CD4-positive, alpha-beta T cell treated with Interleukin-4 for 4 hours (primary cell): ENCODE measurements around the gene CELA3A.

Experiments
- DNase-seq: peaks from one replicate; pipeline ENCODE4 v3.0.0-alpha.2; 2020

CELA3A gene

DNA sequence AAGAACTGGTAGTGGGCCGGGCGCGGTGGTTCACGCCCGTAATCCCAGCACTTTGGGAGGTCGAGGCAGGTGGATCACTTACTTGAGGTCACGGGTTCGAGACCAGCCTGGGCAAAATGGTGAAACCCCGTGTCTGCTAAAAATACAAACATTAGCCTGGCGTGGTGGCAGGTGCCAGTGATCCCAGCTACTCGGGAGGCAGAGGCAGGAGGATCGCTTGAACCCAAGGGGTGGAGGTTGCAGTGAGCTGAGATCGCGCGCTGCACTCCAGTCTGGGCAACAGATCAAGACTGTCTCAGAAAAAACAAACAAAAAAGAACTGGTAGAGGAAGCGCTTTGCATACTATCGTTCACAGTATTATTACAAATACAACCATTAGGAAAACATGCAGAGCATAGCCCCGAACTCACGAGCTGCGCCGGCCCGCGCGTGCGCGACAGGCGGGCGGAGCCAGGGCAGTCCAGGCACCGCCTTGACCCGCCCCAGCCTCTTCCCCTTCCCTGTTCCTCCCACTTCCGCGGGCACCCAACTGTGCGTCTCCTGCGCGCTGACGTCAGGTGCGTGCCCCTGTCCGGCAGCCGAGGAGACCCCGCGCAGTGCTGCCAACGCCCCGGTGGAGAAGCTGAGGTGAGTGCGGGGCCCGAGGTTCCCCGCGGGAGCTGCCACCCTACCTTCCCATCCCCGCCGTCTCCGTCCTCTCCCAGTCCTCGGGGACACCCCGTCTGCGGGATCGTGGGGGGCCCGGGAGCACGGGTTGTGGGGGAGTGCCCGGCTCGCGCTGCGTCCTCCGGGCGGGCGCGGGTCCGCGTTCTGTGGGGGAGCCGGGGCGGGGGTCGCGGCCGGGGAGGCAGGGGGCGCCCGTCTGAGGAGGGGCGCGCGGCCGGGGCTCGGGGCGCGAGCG lies 50.9 kb downstream of the CELA3A start, which contains the start of gene CDC42:
Gene CDC42 (plus strand): TSS at position 595 of the 902 bp plus-strand sequence. CDS start 25,770 bp downstream, outside the sequence.
- peak; percentile 98 for DNase-seq

DNA sequence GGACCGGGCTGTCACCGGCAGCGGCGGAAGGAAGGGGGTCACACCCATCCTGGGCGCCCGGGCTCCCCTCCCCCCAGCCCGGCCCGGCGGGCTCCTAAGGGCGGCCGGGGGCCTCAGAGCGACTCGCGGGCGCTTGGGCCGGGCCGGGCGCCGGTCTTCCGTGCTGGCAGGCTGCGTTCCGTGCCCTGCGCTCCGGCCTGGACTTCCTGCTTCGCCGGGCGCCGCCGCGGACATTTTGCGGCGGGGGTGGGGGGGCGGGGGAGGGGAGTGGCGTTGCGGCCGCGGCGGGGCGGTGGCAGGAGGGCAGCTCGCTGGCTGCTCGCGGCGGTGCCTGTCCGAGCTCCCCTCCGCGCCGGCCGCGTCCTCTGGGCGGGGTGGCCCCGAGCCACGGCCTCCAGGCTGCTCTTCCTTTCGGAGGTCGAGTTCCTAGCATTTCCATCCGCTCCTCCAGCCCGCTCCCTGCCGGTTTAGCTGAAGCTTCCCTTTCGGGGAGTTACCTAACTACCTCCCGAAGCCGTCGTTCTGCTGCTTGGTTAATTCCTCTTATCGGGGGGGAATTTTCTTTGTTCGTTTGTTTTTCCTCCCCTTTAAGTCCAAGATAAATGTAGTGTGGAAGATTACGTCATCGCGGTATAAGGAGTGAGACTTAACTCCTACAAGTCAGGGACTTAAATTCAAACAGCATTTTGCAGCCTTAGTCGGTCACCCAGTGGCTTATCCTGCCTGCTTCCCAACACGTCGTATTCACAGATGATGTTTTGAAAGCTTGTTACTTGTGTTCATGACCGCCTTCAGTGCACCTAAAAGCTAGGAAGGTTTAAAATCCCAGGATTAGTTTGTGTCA lies 51.8 kb downstream of the CELA3A start:
- DNase-seq: peak; percentile 72

DNA sequence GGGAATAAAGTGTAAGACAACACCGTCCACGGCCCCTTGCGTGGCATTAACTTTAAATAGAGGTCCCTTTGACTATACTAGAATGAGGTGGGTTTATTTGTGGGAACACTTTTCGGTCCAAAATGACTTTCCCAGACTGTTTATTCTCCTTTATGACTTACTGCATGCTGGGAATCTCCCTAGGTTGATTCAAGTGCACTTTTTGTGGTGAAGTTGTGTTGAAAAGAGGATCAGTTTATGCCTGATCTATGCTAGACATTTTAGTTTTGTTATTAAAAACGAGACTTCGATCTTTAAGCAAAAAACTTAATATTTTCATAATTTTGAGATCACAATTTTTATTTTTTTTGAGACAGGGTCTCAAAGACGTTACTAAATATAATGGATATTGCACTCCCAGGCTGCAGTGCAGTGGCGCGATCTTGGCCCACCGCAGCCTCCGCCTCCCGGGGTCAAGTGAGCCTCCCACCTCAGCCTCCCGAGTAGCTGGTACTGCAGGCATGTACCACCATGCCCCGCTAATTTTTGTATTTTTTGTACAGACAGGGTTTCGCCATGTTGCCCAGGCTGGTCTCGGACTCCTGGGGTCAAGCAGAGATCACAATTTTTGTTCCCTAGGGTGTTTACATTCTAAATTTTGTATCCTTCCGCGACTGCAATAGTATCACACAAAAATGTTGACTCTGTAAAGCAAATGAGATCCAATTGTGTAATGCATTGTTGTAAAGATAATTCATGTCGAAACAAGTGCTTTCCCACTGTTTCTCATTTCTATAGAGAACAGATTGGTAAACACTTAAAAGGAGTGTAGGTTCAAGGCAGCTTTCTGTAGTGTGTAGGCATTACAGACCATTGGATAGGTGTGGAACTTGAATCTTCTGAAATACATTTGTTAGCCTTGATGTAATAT lies 52.7 kb downstream of the CELA3A start:
- peak; percentile 20 for DNase-seq

DNA sequence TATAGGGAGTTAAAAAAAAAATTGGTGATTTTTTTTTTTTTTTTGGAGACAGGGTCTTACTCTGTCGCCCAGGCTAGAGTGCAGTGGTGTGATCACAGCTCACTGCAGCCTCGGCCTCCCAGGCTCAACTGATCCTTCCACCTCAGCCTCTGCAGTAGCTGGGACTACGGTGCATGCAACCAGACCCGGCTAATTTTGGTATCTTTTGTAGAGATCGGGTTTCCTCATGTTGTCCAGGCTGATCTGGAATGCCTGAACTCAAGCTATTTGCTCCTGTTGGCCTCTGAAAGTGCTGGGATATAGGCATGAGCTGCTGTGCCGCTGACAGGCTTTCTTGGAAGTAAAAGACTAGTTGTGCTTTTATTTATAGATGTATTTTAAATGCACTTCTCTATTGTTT lies 54.0 kb downstream of the CELA3A start:
- DNase-seq: no peak

DNA sequence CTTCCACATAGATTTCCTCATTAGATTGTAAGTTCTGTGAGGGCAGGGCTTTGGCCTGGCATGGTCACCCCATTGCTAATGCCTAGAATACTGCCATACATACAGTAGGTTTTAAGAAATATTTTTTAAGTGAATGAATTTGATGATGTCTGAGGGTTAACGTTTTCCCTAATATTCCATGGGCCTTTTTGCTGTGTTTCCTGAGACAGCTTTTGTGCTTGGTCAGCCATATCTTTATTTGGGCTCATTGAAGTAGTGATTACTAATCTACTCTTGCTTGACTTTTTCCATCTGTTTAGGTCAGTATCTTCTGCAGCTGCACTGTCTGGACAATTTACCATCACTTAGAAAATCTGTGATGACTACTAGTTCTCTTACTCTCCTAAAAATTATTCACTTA lies 54.6 kb downstream of the CELA3A start:
- no peak for DNase-seq

DNA sequence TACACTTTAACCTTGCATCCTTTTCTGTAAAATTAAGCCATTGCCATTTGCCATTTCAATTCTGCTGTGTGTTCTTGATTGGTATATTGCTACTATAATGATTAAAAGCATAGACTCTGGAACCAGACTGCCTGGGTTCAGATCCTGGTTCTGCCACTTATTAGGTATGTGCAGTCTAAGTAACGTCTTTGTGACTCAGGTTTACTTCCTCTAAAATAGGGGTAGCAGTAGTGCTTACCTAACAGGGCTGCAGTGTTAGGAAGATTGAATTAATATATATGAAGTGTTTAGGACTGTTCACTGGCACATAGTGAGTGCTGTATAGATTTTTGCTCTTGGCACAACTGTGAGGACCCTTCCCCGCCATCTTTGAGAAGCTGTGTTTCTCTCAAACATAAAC lies 55.5 kb downstream of the CELA3A start:
- DNase-seq: peak; percentile 23

DNA sequence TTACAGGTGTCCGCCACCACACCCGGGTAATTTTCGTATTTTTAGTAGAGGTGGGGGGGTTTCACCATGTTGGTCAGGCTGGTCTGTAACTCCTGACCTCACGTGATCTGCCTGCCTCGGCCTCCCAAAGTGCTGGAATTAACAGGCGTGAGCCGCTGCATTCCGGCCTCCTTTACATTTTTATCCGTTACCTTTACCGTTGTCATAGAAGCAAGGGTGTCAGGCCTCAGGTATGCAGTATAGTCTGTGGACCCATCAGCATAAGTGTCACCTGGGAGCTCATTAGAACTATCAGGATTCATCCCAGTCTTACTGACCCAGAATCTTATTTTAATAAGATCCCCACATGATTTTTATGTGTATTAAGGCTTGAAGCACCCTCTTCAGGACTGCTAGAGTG lies 56.4 kb downstream of the CELA3A start:
- no peak for DNase-seq
